HG03280 (cell line): ENCODE measurements around the gene SMARCD2.

Experiments used
- ATAC-seq: cut with Tn5 transposase; IDR thresholded peaks from one replicate; pipeline ENCODE4 v1.9.1; 2021; ENCODE audit warnings: mild to moderate bottlenecking, moderate library complexity; ENCODE audit not compliant: unreplicated experiment

SMARCD2 gene

DNA sequence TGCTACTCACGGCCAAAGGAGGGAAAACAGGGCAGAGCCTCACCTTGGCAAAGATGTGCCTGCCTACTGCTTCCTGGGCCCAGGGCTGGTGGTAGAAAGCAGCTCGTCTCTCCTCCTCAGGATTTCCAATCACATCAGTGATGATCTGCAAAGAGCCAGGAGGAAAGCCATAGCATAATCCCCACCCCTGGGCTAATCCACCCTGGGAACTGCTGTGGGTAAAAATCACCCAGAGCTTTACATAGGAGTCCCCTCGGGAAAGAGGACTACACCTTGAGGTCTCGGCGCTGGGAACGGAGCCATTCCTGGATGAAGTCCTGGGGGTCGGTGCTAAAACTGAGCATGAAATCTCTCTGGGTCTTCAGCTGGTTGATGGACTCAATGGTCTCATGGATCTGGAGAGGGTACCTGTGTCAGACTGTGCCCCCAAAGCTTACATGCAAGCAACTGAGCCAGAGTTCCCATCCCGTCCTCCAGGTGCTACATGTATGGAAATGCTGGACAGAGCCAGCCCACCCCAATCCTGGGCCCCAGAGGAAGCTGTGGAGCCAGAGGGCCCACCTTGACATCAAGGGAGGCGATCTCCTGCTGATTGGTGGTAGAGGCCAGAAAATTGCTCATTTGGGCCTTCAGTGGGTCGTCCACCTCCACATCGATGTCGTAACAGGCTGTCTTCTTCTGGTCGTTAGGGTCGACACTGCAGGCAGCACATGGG lies 9.3 kb downstream of the SMARCD2 start:
- no peak for ATAC-seq

- ATAC-seq = no peak
Measured at GRCh38 chr17:63832455-63832854, 10.0 kb downstream of the SMARCD2 start.

DNA sequence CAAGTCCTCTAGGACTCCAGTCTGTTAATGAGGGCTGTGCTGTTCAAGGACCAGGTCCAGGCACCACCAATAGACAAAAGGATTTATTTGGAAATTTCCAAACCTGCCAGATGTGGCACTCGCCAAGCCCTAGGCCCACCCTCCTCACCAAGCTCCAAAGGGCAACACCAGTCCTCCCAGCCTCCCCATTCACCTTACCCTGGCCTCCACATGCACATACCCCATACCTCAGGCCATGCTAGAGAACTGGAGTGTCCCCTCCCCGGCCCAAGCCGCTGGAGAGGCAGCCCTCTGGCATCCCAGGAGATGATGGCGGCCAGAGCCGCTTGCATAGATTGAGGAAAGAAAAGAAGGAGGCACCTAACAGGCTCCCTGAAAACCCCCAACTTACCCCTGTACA lies 10.5 kb downstream of the SMARCD2 start:
- ATAC-seq = no peak

GRCh38 chr17:63831505-63831904 lies 11.0 kb downstream of the SMARCD2 start:
- no peak for ATAC-seq

DNA sequence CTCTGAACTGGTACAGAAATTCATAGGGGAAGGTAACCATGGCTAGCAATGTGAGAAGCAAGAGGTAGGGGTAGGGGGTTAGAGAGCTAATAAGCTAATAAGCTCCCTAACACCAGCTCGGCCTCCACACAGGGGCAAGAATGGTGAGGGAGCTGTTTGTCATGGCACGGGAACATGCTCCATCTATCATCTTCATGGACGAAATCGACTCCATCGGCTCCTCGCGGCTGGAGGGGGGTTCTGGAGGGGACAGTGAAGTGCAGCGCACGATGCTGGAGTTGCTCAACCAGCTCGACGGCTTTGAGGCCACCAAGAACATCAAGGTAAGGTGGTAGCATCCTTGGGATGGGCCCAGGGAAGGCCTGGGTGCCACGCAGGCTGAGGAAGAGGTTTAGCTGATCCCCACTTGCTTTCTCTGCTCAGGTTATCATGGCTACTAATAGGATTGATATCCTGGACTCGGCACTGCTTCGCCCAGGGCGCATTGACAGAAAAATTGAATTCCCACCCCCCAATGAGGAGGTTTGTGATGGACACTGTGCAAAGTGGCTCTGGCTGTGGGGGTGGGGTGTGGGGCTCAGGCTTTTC lies 11.5 kb downstream of the SMARCD2 start:
- no peak for ATAC-seq

GRCh38 chr17:63830278-63830677 lies 12.2 kb downstream of the SMARCD2 start:
- ATAC-seq = no peak

DNA sequence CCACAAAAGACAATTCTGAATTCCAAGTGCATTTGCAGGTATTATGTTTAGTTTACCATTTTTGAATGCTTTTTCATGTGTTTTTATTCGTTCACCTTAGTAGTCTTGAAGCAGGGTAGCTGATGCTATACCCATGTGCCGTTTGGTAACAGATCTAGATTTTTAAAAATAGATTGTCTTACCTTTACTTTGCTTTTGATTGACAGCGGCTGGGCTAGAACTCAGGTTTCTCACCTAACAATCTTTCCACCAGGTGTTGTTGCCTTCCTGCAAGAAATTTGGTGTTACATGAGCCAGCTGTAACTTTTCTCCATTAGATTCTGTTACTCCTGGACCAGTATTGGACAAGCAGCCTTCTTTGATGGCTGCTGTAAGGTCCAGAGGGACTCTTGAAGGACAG lies 13.5 kb downstream of the SMARCD2 start:
- ATAC-seq = no peak

GRCh38 chr17:63827801-63828221 lies 14.7 kb downstream of the SMARCD2 start:
- ATAC-seq = no peak

DNA sequence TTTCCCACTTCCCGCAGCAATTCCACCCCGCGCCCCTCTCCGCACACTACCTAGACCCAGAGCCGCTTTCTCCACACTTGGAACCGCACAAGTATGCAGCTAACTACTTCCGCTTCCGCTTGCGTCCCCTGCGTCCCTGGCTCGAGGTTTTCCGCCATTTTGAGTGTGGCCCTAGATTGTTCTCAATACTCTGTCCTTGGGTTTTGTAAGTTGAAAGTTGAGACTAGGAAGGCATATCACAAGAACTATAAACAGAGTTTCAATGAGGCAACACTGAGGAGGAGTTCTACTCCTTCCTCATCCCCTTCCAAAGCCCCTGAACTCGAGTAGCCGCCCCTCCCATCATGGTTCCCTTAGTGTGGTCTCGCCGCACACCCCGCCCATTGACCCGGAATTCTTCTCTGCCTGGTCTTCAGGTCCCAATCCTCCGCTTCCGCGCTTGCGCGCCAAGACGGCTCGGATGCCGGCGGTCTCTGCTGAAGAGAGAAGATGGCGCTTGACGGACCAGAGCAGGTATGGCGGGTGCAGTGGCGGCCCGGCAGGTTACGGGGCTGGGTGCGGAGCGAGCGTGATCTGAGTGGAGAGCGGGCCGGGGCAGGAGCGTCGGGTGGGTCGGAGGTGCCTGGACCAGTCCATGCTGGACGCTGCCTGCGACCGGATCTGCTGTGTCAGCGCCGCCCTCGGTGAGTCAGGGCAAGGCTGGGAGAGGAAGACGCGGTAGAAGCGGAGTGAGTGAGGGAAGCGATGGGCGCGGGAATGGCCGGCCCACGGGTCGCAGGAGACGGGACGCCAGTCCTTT lies 15.3 kb downstream of the SMARCD2 start, which contains the start of the genes FTSJ3 and PSMC5:
TSS of gene FTSJ3 (minus strand) at position 662 of the 799 bp plus-strand sequence. CDS start 761 bp downstream, outside the sequence.
TSS of gene PSMC5 (plus strand) at position 430 of the 799 bp plus-strand sequence. CDS start at position 490, 60 bp downstream.
- ATAC-seq = peak; percentile 91

DNA sequence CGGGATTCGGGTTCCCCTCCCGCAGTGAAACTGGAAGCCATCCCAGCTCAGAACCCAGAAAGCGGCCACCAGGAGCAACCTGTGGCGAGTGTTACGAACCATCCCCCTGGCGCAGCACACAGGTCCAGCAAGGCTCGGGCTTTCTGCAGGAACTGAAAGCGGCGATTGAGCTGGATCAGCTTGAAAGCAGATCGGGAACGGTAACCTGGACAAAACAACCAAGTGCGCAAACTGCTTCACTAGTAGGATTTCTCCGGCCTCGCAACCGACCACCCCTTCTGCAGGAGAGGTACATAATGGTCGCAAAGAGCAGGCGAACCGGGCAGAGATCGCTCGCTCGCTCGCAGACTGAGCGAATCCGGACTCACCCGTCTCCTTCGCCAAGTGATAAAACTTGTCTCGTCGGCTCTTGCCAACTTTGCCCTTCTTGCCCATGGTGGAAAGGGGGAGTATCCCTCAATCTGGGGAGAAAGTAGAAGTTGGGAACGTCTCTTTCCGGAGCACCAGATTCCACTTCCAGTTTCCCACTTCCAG lies 15.9 kb downstream of the SMARCD2 start:
- no peak for ATAC-seq

DNA sequence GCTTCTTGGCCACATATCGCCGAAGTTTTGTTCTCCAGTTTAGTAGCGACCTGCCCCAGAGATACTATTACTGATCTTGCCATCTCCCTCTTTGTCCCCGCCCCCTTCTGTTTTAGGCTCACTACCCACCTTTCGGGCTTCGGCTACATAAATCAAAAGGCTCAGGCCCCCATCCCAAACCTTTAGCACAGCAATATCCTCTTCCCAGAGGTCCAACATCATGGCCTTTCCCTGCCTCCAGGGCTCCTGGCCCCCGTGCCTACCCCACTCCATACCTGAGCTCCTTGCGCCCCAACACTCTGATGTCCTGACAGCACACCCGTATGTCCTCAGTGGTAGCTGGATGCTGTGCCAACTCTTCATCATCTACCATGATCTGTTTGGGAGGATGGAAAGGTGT lies 18.1 kb downstream of the SMARCD2 start:
- no peak for ATAC-seq

DNA sequence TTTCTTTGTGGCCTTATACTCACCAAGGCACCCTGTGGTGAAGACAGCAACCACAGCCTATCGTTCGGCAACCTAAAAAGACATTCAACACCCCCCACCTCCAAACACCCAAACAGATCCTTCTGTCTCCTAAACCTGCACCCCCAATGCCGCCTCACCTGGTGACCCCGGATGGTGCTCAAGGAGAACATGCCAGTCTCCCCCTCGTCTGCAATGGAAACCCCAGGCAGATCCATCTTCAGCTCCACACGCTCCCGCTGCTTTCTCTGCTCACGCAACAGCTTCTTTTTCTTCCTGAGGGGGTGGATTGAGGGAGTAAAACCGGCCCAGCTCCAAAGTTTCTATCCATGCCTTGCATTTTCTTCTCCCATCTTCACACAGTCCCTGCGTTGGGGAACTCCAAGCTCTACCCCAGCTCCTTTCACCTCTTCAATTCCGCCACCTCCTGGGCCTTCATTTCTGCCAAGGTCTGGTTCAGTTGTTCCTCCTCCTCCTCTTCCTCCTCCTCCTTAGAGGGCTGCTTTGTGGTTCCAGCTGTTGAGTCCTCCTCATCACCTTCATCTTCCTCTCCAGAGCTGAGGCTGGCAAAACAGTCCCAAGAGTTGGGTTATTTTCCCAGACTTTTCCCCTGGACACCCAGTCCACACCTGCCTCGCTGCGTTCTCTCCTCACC lies 18.7 kb downstream of the SMARCD2 start:
- no peak for ATAC-seq

- ATAC-seq = no peak
Measured at GRCh38 chr17:63822537-63822936, 19.9 kb downstream of the SMARCD2 start.

DNA sequence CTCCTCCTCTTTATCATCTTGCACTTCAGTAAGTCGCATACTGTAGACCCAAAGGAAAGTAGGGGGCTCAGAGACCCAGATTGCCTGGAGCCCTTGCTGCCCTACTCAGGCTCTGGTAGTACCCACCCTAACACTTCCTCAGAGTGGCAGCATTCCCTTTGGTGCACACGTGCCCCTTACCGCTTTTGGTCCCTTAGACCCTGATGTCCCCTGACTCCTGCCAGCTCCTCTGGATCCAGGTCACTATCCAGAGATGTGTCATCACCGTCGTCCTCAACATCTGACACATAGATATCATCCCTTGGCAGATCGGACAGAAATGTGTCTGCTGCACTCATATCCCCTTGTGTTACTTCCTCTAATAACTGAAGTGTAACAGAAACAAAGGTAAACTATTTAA lies 20.7 kb downstream of the SMARCD2 start:
- no peak for ATAC-seq

DNA sequence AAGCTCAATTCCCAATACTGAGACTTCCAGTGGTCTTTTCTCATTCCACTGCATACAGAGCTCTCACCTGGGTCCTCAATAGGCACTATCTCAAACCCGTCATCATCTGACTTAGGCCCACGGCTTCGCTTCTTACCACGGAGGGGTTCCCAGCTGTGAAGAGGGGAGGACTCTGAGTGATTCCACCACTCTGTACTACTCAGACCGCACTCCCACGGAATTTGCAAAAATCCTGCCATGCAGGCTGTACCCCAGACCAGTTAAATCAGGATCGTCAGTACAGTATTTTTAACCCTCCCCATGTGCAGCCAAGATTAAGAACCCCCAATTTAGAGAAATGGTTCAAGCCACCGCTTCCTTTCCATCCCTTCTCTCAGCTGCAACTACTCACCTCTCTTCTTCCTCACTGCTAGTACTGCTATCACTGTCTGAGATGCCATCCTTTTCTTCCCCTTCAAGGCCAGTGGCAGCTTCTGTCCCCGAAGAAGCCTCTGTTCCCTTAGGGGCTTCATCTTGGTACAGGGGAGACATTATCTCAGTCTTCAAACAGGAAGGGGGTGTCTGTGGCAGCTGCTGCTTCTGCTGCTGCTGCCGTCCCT lies 21.4 kb downstream of the SMARCD2 start:
- ATAC-seq = no peak

DNA sequence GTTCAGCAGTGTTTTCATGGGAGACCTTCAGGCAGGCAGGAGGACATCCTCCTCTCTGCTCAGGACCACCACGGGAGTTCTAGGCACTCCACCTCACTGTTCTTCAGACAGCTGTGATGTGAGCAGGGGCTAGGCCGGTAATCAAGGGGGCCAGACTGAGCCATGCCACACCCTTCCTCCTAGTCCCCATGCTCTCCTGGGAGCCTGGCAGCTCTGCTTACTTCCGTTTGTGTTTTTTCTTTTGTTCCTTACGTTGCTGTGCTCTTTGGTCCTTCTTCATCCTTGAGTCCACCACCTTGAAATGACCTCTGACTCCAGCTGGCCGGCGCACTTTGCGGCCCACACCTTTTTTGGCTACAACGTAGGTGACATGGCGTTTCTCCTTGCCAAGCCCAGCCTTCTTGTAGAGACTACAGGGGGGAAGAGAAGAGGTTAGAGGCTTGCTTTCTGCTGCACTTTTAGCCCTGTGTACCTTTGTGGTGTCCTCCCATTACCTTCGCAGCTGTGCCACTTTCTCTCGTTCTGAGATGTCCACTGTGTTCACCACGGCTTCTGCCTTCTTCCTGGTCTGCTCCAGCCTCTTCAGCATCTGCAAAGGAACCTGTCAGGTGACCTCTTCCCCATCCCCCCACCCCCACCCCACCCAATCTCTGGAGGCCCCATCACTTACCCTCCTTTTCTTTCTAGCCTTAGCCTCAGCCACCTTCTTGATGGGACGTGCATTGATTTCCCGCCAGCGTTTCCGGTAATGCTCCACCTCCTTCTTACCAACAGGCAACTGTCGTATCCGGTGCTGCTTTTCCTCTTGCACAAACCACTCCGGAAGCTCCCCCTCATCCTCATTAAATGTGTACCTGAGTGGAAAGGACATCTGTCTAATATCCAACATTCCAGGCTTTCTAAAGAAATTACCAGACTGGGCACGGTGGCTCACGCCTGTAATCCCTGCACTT lies 22.6 kb downstream of the SMARCD2 start:
- no peak for ATAC-seq

GRCh38 chr17:63819131-63819530 lies 23.4 kb downstream of the SMARCD2 start:
- no peak for ATAC-seq

- ATAC-seq = no peak
Measured at GRCh38 chr17:63817736-63818385, 24.6 kb downstream of the SMARCD2 start.

DNA sequence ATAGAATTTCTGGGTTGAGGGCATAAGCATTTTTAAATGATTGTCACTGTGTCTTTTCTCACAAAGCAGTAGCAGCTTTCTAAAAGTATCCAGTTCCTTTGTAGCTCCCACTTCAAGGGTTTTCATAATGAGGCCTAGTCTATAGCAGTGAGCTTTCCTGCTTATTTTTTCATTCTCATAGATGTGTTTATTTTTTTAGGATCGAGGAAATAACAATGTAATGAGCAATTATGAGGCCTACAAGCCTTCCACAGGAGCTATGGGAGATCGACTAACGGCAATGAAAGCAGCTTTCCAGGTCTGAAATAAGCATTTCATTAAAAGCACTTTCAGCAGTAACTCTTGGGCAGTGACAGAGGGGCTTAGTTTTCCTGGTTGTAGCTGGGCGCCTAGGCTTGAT lies 25.8 kb downstream of the SMARCD2 start:
- ATAC-seq = no peak
